Panc1 (cell line): ENCODE data around the gene PARP12. TPM values are rescaled to one million over a fixed set of nuclear protein-coding genes. Genes with fewer than 3 reads are reported as not detected.
A peak's percentile ranks its signal among the peaks of the same experiment; 100 is the strongest.

Source experiments
- ATAC-seq: fragments of 200-7000 bp; cut with Tn5 transposase; 2 replicates; pipeline ENCODE4 v1.9.1; 2020; ENCODE audit warnings: mild to moderate bottlenecking, moderate library complexity
- BruUV-seq: library from RNA; stranded (reverse); fragments of 400-500 nt; replicated peaks from 2 replicates; lab custom pipeline; 2021; lab: Mats Ljungman, UMichigan
- CTCF ChIA-PET: fragments of 300-600 bp; sonication (Branson Sonifier 250); formaldehyde crosslinking; loops from one replicate; lab custom pipeline; 2022; ENCODE audit warnings: antibody characterized with exemption; lab: Charles Lee
- POLR2A ChIA-PET: fragments of 300-600 bp; sonication (Branson Sonifier 250); formaldehyde crosslinking; loops from one replicate; lab custom pipeline; 2022; ENCODE audit warnings: antibody characterized with exemption; lab: Charles Lee
- DNase-seq: peaks from one replicate; pipeline ENCODE4 v3.0.0-alpha.2; 2010; ENCODE audit warnings: low read depth, low spot score
- H3K27ac ChIP-seq: 2 replicates; pipeline ENCODE4 v1.5.1; 2011; ENCODE audit warnings: mild to moderate bottlenecking, low read length, inconsistent platforms
- H3K27me3 ChIP-seq: fragments of 200-500 bp; sonication (Bioruptor generic); 2 replicates; pipeline ENCODE4 v1.6.0; 2014; ENCODE audit warnings: low read length, inconsistent platforms; ENCODE audit not compliant: control insufficient read depth, insufficient read depth
- H3K36me3 ChIP-seq: fragments of 200-500 bp; sonication (Bioruptor generic); 2 replicates; pipeline ENCODE4 v1.5.1; 2014; ENCODE audit warnings: inconsistent platforms, mild to moderate bottlenecking, low read length, moderate library complexity; ENCODE audit not compliant: control insufficient read depth, insufficient read depth
- H3K4me1 ChIP-seq: 2 replicates; pipeline ENCODE4 v1.5.1; 2011; ENCODE audit warnings: inconsistent platforms, mild to moderate bottlenecking, low read length, moderate library complexity; ENCODE audit not compliant: control insufficient read depth, insufficient read depth
- H3K4me3 ChIP-seq, 2 experiments: 2 replicates each; pipeline ENCODE4 v1.5.1; 2011 to 2012; ENCODE audit warnings: low read depth in 2 of 2, low read length in 2 of 2, mild to moderate bottlenecking in 2 of 2, inconsistent platforms in 1 of 2, moderate library complexity in 1 of 2
- H3K9me3 ChIP-seq: fragments of 200-500 bp; sonication (Bioruptor generic); 2 replicates; pipeline ENCODE4 v1.5.1; 2014; ENCODE audit warnings: low read depth, mild to moderate bottlenecking, inconsistent platforms, low read length, moderate library complexity; ENCODE audit not compliant: control insufficient read depth, insufficient read depth
- CTCF ChIP-seq: fragments of 450-650 bp; IDR thresholded peaks from 2 replicates; pipeline ENCODE4 v1.5.1; 2017; ENCODE audit warnings: mild to moderate bottlenecking
- POLR2AphosphoS5 ChIP-seq: IDR thresholded peaks from 2 replicates; pipeline ENCODE4 v1.6.1; 2012; ENCODE audit warnings: mild to moderate bottlenecking, low read depth, low read length, moderate library complexity
- REST ChIP-seq, 2 experiments: IDR thresholded peaks; 2 replicates each; pipeline ENCODE4 v1.6.1; 2011 to 2012; ENCODE audit warnings: low read depth in 2 of 2, control low read depth in 1 of 2, low read length in 1 of 2, mild to moderate bottlenecking in 1 of 2, moderate library complexity in 1 of 2; ENCODE audit not compliant: insufficient read depth in 1 of 2
- SIN3A ChIP-seq: IDR thresholded peaks from 2 replicates; pipeline ENCODE4 v1.6.1; 2012; ENCODE audit warnings: low read depth, mild to moderate bottlenecking, low read length, moderate library complexity, borderline replicate concordance; ENCODE audit not compliant: insufficient read depth
- TCF7L2 ChIP-seq: IDR thresholded peaks from 2 replicates; pipeline ENCODE4 v1.6.1; 2011; ENCODE audit warnings: mild to moderate bottlenecking, low read depth, low read length, inconsistent platforms
- in situ Hi-C: cut with HindIII; loops from 2 replicates; pipeline ENCODE4 v1.10.0; 2016; ENCODE audit warnings: low sequenced_read_pairs, low pct_unique_long_range_greater_than_20kb
- intact Hi-C: fragments of 100-400 bp; cut with micrococcal nuclease; formaldehyde crosslinking; loops from one replicate; pipeline ENCODE4 v1.10.0; 2022; ENCODE audit not compliant: unreplicated experiment
- total RNA-seq: library from RNA; stranded (reverse); gene quantifications from one replicate; pipeline ENCODE4 v1.2.1, GENCODE V29; 2021; ENCODE audit not compliant: unreplicated experiment

The PARP12 gene
- total RNA-seq, 1 experiment from 2014 or later = 31.7 TPM

DNA sequence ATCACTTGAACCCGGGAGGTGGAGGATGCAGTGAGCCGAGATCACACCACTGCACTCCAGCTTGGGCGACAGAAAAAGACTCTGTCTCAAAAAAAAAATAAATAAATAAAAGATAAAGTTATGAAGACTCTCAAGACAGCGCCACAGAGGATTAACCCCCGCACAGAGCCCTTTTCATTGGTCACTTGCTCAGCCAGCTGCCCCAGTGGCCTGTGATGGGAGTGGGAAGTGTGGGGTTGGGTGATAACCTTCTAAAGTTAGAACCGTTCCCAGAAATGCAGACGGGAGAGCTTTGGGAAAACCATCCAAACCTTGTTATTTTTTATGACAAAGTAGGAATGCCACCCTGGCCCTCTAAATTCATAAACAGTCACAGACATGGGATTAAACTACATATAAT is 57.4 kb downstream of the PARP12 start:
- H3K4me3 ChIP-seq = no peak overlapping the region
- no TSS peak for BruUV-seq
- H3K4me1 ChIP-seq = peaks cover 4% of the 10 kb centered on the region; the same call in 1 of the 2 replicates
- ChIA-PET POLR2A (no interaction called here), CTCF (interaction anchor here (0.7 to 2.7 kb wide), 4 partner anchors 17 to 403 kb away, joined by 3 to 8 read pairs (median 3); no protein-coding TSS in a partner anchor)
- intact Hi-C loops (no loop called here), in situ Hi-C loops (no loop called here)
- H3K27ac ChIP-seq = no peak overlapping the region
- TF ChIP-seq SIN3A (no peak), REST (IDR thresholded peaks at IDR 0.05; ENCODE audit: insufficient read depth in 1 of 2, low read depth in 2 of 2, low read length in 1 of 2) (no peak), POLR2AphosphoS5 (no peak), TCF7L2 (no peak)
- H3K27me3 ChIP-seq = no peaks in the 10 kb centered on the region
- ATAC-seq = no peak
- no peak for DNase-seq
- no peaks in the 10 kb centered on the region for H3K36me3 ChIP-seq
- no peaks in the 10 kb centered on the region for H3K9me3 ChIP-seq

GRCh38 chr7:140004672-140005071 is 58.1 kb downstream of the PARP12 start:
- no TSS peak for BruUV-seq
- CTCF ChIA-PET = interaction anchor here (0.7 to 2.7 kb wide), 2 partner anchors 386 to 402 kb away, joined by 3 to 8 read pairs; no protein-coding TSS in a partner anchor
- ATAC-seq = peak; percentile 22; the same call in 1 of the 2 replicates

More at GRCh38 chr7:140004672-140005071, 58.1 kb downstream of the PARP12 start:
- DNase-seq = no peak
- H3K27ac ChIP-seq = no peak overlapping the region
- no peaks in the 10 kb centered on the region for H3K9me3 ChIP-seq
- POLR2A ChIA-PET = no interaction called here
- TF ChIP-seq TCF7L2 (no peak), SIN3A (no peak), CTCF (no peak), POLR2AphosphoS5 (no peak), REST (IDR thresholded peaks at IDR 0.05; ENCODE audit: insufficient read depth in 1 of 2, low read depth in 2 of 2, low read length in 1 of 2) (no peak)
- intact Hi-C loops = loop anchor here (1.0 to 5.0 kb wide), 2 partner anchors 402 to 502 kb away; no protein-coding TSS in a partner anchor
- in situ Hi-C loops = no loop called here
- peaks cover 4% of the 10 kb centered on the region; the same call in 1 of the 2 replicates for H3K4me1 ChIP-seq
- no peaks in the 10 kb centered on the region for H3K36me3 ChIP-seq
- H3K27me3 ChIP-seq = no peaks in the 10 kb centered on the region
- no peak overlapping the region for H3K4me3 ChIP-seq
